Measurements from ENCODE around the gene GBX1.

The GBX1 gene

DNA sequence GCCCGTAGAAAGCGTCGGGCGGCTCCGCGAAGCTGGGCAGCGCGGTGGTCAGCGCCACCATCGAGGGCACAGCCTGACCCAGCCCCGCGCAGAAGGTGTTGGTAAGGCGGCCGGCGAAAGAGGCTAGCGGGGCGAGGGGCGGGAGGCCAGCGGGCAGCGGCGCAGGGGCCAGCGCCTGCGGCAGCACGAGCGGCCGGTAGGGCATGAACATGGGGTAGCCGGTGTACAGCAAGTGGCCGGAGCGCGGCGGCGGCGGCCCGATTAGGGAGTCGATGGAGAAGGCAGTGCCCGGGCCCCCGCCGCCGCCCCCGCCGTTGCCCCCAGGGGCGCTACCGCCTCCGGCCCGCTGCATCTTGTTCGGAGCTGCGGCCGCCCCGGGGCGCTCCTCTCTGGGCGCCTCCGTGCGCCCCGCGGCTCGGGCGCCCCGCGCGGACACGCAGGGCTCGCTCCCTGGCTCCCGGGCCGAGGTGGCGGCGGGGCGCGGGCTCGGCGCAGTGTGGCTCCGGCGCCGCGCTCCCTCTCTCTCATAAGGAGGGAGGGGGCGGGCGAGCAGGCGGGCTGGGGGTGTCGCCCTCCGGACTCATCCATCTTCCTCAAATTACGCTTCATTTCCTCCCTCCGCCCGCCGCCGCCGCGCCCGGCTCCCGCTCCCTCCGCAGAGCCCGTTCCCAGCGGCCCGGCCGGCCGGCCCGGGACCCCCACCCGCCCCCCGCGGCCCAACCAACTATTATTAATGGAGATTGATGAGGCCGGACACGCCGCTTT is at the start of gene GBX1:
TSS of gene GBX1 (minus strand) at position 498 of the 765 bp plus-strand sequence. CDS start at position 352, 146 bp downstream.
- DNase-seq: no peak

DNA sequence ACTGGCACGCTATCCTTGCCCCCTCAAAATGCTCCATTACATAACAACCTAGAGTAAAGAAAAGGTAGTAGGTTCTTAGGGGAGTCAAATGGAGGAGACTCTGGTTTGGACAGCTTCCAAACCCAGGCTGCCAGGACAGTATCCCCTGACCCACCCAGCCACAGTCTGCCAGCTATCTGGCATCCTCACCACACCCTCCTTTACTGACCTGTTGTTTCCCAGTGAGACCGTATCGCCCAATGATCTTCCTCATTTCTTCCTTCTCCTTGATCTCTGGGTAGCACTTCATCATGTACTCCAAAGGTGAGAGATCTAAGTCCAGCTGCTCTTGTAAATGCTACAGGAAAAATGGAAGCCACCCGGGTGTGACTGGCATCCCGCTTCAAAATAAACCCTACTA is 47.9 kb upstream of the GBX1 start:
- no peak for DNase-seq

DNA sequence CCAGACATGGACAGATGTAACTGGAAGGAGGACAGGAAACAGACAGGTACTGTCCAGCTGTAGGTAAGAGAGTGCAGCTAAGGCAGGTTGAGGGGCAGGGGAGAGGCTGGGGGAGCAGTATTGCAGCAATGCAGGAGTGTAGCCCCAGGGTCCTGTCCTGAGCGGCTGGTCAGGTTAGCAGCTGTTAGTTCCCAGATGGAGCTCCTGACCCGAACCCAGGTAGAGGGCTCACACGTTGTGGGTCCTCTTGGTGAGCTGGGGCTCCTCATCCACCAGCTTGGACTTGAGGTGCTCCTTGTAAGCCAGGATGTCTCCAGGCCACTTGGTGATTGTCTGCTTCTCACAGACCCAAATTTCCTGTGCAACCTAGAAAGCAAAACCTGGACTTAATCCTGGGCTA is 46.3 kb upstream of the GBX1 start:
- DNase-seq: no peak

DNA sequence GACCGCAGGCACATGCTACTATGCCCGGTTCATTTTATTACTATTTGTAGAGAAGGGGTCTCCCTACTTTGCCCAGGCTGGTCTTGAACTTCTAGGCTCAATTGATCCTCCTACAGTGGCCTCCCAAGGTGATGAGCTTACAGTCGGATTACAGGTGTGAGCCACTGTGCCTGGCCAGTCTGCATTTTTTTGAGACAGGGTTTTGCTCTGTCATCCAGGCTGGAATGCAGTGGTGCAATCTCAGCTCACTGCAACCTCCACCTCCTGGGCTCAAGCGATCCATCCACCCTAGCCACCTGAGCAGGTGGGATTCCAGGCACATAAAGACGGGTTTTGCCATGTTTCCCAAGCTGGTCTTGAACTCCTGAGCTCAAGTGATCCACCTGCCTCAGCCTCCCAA is 45.1 kb upstream of the GBX1 start:
- DNase-seq: no peak

DNA sequence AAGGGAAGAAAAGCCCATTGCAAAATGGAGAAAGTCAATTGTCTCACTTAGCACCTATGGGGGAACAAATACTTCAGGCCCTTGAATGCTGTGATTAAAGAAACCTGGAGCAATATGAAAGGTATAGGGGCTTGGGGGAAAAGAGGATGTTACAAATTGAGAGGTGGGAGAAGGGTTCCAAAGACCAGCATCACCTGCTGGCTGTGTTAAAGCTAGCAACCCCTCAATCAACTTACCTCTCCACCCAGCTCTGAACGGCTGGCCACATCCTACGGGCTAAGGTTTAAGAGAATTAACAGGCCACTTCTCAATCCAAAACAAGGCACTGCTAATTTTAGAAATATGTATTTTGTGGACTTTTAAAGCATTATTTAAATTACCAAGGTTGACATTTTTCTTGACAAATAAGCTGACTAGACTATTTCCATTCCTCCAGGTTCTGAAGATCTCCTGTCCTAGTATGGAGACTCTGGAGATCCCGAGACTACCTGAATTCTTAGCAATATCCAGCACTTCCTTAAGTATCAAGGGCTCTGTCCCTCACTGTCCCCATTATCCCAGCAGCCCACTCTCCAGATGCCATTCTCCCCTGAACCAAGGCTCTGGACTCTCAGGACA is 43.8 kb upstream of the GBX1 start:
- DNase-seq: no peak

DNA sequence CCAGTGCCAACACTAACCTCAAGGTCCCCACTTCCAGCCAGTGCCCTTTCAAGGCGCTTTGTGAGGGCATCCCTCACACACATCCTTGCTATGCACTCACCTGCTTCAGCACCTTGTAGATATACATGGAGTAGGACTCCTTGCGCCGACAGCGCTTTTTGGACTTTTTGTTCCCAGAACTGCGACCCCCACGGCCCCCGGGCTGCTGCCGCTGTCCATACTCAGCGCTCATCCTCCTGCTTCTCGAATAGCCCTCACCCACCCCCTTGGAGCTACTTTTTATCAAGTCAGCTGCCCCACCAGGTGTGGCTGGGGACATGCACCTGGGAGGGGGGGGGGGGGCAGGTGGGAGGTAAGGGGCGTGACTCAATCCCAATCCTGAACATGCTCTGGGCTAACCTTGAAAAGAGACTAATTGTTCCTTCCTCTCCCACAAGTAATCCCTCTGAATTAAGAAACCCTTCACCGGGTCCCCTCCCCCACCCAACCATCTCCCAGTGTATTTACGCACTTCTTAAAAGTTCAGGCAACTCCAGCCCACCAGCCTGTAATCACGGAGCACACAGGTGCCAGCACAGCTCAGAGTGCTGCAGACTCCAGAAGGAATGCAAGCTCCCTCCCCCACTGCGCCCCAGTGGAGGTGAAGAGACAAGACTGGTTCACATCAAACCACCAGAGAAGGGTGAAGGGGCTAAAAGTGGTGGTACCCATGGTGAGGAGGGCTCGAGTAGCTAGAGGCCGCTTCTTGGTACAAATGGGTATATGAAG is 42.8 kb upstream of the GBX1 start, which contains the start of gene H2BK1:
TSS of gene H2BK1 (minus strand) at position 402 of the 768 bp plus-strand sequence. CDS start at position 232, 170 bp downstream.
- DNase-seq: no peak

DNA sequence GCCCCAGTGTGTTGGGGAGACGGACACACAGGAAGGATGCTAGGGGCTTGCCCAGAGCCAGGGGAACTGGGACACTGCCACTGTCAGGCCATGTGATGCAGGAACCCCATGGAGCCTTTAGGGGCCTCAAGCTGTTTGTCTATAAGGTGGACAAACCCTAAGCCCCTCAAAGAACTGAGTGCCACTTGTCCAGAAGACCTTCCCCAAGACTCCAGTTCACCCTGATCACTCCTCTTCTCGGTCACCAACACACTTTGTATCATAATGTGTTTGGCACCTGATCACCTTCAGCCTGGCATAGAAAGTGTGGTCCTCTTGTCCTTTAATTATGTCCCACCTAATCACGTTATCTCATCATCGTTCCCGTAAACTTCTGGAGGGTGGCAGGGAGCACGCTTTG is 42.1 kb upstream of the GBX1 start:
- no peak for DNase-seq

DNA sequence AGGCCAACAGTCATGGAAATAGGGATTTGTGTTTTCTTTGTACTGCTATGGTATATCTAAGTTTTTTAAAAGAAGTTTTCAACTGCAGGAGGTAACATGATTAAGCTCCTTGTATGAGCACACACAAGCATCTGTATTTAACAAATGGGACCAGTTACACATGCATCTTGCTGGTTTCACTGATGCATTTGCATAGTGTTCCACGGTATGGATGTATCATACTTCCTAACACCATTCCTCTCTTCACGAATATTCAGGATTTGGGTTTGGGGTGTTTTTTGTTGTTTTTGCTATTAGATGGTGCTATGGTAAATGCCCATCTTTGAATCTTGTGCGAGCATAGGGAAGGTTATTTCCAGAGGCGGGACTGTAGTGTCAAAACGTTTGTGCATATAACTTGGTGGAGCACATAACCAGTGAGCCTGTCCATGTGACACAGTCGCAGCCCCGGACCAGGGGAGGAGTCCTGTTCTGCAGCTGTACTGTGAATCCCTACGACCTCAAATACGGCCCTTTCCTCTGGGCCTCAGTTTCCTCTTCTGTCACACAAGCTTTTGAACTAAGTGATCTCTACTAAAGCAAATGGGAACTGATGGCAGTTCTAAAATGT is 40.9 kb upstream of the GBX1 start:
- DNase-seq: no peak

DNA sequence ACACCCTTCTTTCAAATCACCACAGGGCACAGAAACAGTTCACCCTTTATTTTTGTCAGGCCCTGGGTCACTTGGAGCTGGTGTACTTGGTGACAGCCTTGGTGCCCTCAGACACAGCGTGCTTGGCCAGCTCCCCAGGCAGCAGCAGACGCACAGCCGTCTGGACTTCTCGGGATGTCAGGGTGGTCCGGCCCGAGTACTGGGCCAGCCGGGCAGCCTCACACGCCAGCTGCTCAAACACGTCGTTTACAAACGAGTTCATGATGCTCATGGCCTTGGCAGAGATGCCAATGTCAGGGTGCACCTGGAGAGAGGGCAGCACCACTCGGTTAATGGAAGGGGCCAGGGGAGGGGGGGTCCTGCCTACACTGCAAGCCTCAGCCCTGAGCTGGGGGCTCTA is 40.3 kb upstream of the GBX1 start:
- DNase-seq: no peak

DNA sequence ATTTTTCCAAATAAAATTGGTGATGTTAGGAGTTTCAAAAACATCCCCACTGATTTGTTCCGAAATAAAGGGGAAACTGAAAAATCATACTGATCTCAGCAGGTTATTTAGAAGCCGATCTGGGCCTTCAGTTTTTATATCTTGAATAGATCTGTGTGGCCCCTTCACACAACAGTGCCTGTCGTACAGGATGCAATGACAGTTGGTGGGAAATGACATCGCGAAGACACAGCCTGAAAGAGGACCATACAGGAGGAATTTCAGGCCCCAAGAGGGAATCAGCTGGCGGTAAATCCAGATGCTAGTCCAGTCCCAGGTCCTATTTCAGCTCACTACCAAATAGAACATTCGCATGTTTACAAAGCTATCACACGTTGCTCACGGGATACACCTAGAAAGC is 39.8 kb upstream of the GBX1 start:
- no peak for DNase-seq

DNA sequence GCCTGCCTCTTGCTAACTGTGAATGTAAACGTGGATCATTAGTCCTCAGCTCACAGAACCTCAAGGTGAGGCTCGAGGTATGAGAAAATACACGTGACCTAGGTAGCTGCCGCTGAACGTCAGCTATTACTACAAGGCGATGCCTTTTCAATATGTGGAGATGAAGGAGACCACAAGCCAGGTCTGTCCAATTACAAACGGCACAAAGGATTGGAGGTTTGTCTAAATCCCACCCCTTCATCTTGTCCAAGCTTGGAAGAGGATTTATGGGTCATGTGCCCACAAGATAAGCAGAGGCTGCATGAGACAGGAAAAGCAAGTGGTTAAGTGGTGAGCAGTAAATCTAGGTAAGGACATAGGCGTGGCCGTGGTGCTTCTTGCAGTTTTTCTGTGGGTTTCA is 39.4 kb upstream of the GBX1 start:
- no peak for DNase-seq

DNA sequence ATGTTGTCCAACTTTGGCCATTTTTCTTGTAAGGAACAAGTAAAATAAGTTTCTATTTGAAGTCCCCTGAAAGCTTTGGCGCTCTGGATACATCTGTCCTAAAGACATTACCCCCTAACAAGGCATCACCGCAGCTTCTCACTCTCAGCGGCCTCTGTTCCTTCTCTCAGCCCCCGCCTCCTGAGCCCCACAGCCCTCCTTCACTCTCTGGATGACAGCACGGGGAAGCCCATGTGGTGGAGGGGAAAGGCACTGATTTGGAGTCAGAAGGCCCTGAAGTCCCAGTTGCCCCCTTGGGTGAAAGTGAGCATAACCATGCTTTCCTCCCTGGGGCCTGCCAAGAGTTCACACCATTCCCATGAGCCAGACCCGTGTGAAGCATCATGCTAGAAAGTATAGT is 38.2 kb upstream of the GBX1 start:
- no peak for DNase-seq

DNA sequence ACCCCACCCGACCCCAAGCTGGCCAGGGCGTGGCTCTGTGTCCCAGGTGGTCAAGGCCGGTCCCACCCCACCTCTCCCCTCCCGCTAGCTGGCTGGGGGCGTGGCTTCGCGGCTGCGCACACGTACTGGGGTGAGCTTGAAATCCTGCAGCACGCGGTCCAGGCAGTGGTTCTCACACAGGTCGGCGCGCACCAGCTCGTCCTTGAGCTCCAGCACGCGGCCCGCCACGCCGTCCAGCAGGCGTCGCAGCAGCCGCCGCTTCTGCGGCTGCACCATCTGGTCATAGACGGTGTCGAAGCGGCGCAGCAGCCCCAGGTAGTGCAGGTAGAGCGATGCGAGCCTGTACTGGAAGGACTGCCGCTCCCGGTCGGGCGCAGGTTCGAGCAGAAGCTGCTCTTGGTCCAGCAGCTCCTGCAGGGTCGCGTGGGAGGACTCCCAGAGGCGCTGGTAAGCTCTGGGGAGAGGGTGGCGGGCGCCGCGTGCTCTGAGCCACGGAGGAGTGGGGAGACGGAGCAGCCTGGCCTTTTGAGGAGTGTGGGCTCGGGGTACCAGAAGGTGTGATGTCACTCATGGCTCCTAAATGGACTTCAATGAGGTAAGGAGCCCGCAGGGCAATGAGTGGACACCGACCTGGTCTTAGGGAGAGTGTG is 37.0 kb upstream of the GBX1 start:
- no peak for DNase-seq

DNA sequence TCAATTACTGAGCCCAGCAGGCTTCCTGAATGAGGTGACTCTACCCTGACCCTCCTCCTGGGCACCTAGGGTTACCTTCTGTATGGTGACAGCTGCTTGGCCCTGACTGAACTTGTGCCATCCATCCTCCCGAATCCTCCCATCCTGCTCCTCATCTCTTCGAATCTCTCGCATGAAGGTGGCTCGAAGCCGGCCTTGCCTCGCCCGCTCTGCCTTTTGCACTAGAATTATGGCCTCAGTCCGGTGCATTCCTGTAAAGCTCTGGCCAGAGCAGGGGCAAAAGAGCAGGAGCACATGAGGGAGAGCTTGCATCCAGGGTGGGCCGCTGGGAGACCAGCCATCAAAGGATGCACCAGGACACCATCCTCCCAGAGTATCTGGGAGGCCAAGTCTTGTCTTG is 35.3 kb upstream of the GBX1 start:
- DNase-seq: no peak

DNA sequence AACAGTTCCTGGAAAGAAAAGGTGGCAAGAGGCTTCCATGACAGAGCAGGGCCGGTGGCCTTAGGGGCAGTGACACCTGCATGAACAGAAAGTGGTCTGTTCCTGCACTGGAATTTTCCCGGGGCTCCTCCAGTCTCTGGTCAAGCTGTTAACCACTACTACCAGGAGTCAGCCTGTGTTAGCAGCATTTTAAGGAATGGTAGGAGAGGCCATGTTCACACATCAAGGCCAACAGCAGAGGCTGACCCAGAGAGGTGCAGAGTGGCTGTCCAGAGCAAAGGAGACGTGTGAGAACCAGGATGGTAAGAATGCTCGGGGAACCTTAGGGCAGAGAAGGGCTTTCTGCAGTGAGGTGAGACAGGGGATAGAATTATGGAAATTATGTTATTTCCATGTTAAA is 34.3 kb upstream of the GBX1 start:
- no peak for DNase-seq

DNA sequence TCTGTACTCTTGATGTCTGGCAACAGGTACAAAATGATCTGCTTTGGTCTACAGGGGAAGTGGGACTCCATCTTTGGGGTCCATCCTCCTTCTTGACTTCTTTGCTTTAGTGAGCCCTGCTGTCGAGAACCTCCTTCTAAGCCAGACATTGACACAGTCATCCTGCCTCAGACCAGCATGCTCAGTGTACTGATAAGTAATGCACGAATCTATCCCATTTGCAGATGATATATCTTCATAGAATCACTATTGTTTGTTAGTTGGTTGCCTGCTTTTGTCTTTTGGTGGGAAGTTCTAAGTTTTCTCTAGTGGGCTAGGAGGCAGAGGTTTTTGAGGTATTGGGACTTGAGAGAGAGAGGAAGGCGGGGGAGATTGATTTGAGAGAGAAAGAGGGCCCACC is 33.9 kb upstream of the GBX1 start:
- no peak for DNase-seq

DNA sequence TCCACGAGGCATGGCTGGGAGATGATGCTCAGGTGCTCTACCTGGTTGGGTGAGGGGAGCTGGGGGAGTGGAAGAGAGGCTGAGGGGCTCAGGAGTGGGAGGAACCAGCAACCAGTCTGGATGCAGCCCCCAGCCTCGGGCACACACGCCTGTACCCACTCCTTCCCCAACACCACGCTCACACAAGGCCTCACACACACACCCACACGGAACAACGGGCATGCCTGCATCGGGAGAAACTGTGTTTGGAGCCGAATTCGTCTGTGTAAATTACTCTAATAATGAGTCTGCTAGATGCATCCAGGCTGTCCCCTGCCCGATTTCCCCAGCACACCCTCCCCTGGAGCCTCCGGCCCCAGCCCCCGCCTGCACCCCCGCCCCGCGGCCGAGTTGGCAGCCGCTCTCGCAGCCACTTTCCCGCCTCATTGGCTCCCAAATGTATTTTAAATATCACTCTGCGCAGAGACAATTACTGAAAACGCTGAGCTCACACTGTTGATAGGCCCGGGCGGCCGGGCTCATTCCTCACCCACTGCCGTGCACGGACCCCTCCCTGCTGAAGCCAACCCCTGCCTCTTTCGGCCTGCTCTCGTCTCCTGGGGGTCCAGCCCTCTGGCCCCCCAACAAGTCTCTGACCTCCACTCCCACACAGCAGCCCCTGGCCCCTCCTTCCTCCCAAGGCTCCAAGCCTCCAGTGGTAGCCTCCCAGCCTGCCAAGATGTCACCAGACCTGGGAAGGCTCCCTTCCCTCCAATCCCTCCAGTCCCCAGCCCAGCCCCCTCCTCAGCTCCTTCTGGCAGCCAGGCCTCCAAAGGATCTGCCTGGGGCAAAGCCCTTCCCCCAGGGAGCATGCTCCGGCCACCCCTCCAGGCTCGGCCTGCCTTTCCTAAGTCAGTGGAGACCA is 31.7 kb upstream of the GBX1 start:
- DNase-seq: no peak

DNA sequence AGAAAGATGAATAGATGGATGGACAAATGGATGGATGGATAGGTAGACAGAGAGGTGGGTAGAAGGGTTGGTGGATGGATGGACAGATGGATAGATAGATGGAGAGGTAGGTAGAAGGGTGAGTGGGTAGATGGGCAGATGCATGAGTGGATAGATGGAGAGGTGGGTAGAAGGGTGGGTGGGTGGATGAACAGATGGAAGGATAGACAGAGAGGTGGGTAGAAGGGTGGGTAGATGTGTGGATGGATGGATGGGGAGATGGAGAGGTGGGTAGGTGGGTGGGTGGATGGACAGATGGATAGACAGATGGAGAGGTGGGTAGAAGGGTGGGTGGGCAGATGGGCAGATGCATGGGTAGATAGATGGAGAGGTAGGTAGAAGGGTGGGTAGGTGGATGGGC is 30.4 kb upstream of the GBX1 start:
- no peak for DNase-seq

DNA sequence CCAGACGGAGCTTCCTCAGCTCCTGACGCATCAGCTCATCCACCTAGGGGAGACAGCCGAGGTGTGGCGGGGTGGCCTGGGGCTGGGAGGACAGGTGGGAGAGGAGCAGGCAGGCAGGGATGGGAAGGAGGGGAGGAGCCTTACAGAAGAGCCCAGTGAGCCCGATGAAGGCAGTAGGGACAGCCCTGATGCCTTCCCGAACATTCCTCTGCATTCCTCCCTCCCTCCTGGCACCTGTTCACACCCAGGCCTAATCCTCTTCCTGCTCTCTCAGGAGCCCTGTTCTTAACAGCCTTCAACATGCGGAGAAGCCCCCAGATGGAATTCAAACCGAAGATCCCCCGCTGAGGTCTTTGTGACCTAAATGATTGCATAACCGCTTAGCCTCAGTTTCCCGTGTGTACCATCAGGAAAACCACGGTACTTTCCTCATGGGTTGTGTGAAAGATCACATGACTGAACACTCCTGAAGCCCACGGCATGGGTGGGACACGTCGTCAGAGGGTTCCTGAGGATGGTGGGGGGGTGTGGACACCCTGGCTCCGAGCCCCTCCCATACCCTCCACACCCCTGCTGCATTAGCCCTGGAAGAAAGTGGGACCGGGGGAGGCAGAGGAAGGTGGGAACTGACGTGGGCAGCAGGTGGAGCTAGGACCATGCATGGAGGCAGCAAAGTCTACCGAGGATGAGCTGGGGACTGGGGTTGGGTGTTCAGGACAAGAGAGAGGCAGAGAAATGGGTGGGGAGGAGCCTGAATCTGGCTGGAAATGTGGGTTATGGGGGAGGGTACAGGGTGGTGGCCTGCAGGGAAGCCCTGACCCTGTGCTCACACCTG is 28.3 kb upstream of the GBX1 start:
- no peak for DNase-seq

DNA sequence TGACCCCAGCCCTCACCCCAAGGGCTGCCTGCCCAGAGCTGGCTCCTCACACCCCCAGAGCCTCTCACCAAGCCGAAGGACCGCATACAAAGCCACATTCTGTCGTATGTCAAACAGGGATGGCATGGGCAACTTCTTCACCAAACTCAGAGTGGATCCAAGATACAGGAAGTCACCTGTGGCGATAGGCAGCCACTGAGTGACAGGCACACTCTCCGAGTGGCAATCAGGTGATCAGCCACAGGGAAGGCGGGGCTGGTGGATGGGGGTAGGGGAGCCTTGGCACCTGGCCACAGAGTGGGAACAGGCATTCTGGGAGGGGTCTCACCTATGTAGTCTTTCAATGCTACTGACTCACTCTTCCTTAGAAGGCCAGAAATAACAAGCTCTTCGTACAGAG is 26.7 kb upstream of the GBX1 start:
- DNase-seq: no peak
